HEK293 (cell line): ENCODE measurements around the gene PLXND1.

Experiments
- CTCF ChIP-seq: fragments of 450-650 bp; formaldehyde crosslinking; IDR thresholded peaks from 2 replicates; pipeline ENCODE4 v1.5.1; 2016; ENCODE audit warnings: missing biosample characterization, missing genetic modification characterization
- HOXA7 ChIP-seq: sonication (generic); formaldehyde crosslinking; IDR thresholded peaks from 2 replicates; pipeline ENCODE4 v1.8.1; 2022; ENCODE audit warnings: missing genetic modification reagents, borderline replicate concordance
- PRDM10 ChIP-seq: fragments of 450-650 bp; formaldehyde crosslinking; IDR thresholded peaks from 2 replicates; pipeline ENCODE4 v1.5.1; 2016; ENCODE audit warnings: missing biosample characterization, missing genetic modification characterization
- REST ChIP-seq: fragments of 450-650 bp; formaldehyde crosslinking; IDR thresholded peaks from 2 replicates; pipeline ENCODE4 v1.5.1; 2016; ENCODE audit warnings: missing biosample characterization, missing genetic modification characterization
- SALL2 ChIP-seq: fragments of 450-650 bp; formaldehyde crosslinking; IDR thresholded peaks from 2 replicates; pipeline ENCODE4 v1.5.0; 2017; ENCODE audit warnings: missing biosample characterization, mild to moderate bottlenecking, missing genetic modification characterization, borderline replicate concordance
- ZBTB8A ChIP-seq: fragments of 450-650 bp; formaldehyde crosslinking; IDR thresholded peaks from 2 replicates; pipeline ENCODE4 v1.5.1; 2016; ENCODE audit warnings: missing biosample characterization, missing genetic modification characterization
- ZNF488 ChIP-seq: fragments of 450-650 bp; formaldehyde crosslinking; IDR thresholded peaks from 2 replicates; pipeline ENCODE4 v1.5.1; 2016; ENCODE audit warnings: missing biosample characterization, missing genetic modification characterization
- ZNF76 ChIP-seq: fragments of 450-650 bp; formaldehyde crosslinking; IDR thresholded peaks from 2 replicates; pipeline ENCODE4; 2016; ENCODE audit warnings: low read depth, missing biosample characterization, missing genetic modification characterization, borderline replicate concordance
- ZNF785 ChIP-seq: fragments of 450-650 bp; formaldehyde crosslinking; IDR thresholded peaks from 2 replicates; pipeline ENCODE4 v1.5.1; 2016; ENCODE audit warnings: missing biosample characterization, missing genetic modification characterization

- TF ChIP-seq CTCF (no peak), PRDM10 (tag by site-specific recombination) (no peak), ZBTB8A (tag by site-specific recombination) (no peak), HOXA7 (CRISPR knock-in tag) (no peak), REST (tag by site-specific recombination) (no peak), ZNF488 (tag by site-specific recombination) (no peak), SALL2 (tag by site-specific recombination) (no peak), ZNF785 (tag by site-specific recombination) (no peak), ZNF76 (tag by site-specific recombination) (no peak)
Measured at GRCh38 chr3:129530821-129531220, 75.7 kb downstream of the PLXND1 start.
